Panc1 (cell line): ENCODE measurements around the gene ZDHHC14. TPM values are rescaled to one million over a fixed set of nuclear protein-coding genes. Genes with fewer than 3 reads are reported as not detected.
"Not testable (repeated sequence)": the region's sequence is repeated elsewhere in the genome, so short reads cannot be mapped to it uniquely, and the experiment has no call there.

Experiments used
- ATAC-seq: fragments of 200-7000 bp; cut with Tn5 transposase; 2 replicates; pipeline ENCODE4 v1.9.1; 2020; ENCODE audit warnings: mild to moderate bottlenecking, moderate library complexity
- BruUV-seq: library from RNA; stranded (reverse); fragments of 400-500 nt; replicated peaks from 2 replicates; lab custom pipeline; 2021; lab: Mats Ljungman, UMichigan
- CTCF ChIA-PET: fragments of 300-600 bp; sonication (Branson Sonifier 250); formaldehyde crosslinking; loops from one replicate; lab custom pipeline; 2022; ENCODE audit warnings: antibody characterized with exemption; lab: Charles Lee
- POLR2A ChIA-PET: fragments of 300-600 bp; sonication (Branson Sonifier 250); formaldehyde crosslinking; loops from one replicate; lab custom pipeline; 2022; ENCODE audit warnings: antibody characterized with exemption; lab: Charles Lee
- DNase-seq: peaks from one replicate; pipeline ENCODE4 v3.0.0-alpha.2; 2010; ENCODE audit warnings: low read depth, low spot score
- H3K27ac ChIP-seq: 2 replicates; pipeline ENCODE4 v1.5.1; 2011; ENCODE audit warnings: mild to moderate bottlenecking, low read length, inconsistent platforms
- H3K27me3 ChIP-seq: fragments of 200-500 bp; sonication (Bioruptor generic); 2 replicates; pipeline ENCODE4 v1.6.0; 2014; ENCODE audit warnings: low read length, inconsistent platforms; ENCODE audit not compliant: control insufficient read depth, insufficient read depth
- H3K36me3 ChIP-seq: fragments of 200-500 bp; sonication (Bioruptor generic); 2 replicates; pipeline ENCODE4 v1.5.1; 2014; ENCODE audit warnings: inconsistent platforms, mild to moderate bottlenecking, low read length, moderate library complexity; ENCODE audit not compliant: control insufficient read depth, insufficient read depth
- H3K4me1 ChIP-seq: 2 replicates; pipeline ENCODE4 v1.5.1; 2011; ENCODE audit warnings: inconsistent platforms, mild to moderate bottlenecking, low read length, moderate library complexity; ENCODE audit not compliant: control insufficient read depth, insufficient read depth
- H3K4me3 ChIP-seq, 2 experiments: 2 replicates each; pipeline ENCODE4 v1.5.1; 2011 to 2012; ENCODE audit warnings: low read depth in 2 of 2, low read length in 2 of 2, mild to moderate bottlenecking in 2 of 2, inconsistent platforms in 1 of 2, moderate library complexity in 1 of 2
- H3K9me3 ChIP-seq: fragments of 200-500 bp; sonication (Bioruptor generic); 2 replicates; pipeline ENCODE4 v1.5.1; 2014; ENCODE audit warnings: low read depth, mild to moderate bottlenecking, inconsistent platforms, low read length, moderate library complexity; ENCODE audit not compliant: control insufficient read depth, insufficient read depth
- CTCF ChIP-seq: fragments of 450-650 bp; IDR thresholded peaks from 2 replicates; pipeline ENCODE4 v1.5.1; 2017; ENCODE audit warnings: mild to moderate bottlenecking
- POLR2AphosphoS5 ChIP-seq: IDR thresholded peaks from 2 replicates; pipeline ENCODE4 v1.6.1; 2012; ENCODE audit warnings: mild to moderate bottlenecking, low read depth, low read length, moderate library complexity
- REST ChIP-seq, 2 experiments: IDR thresholded peaks; 2 replicates each; pipeline ENCODE4 v1.6.1; 2011 to 2012; ENCODE audit warnings: low read depth in 2 of 2, control low read depth in 1 of 2, low read length in 1 of 2, mild to moderate bottlenecking in 1 of 2, moderate library complexity in 1 of 2; ENCODE audit not compliant: insufficient read depth in 1 of 2
- SIN3A ChIP-seq: IDR thresholded peaks from 2 replicates; pipeline ENCODE4 v1.6.1; 2012; ENCODE audit warnings: low read depth, mild to moderate bottlenecking, low read length, moderate library complexity, borderline replicate concordance; ENCODE audit not compliant: insufficient read depth
- TCF7L2 ChIP-seq: IDR thresholded peaks from 2 replicates; pipeline ENCODE4 v1.6.1; 2011; ENCODE audit warnings: mild to moderate bottlenecking, low read depth, low read length, inconsistent platforms
- in situ Hi-C: cut with HindIII; loops from 2 replicates; pipeline ENCODE4 v1.10.0; 2016; ENCODE audit warnings: low sequenced_read_pairs, low pct_unique_long_range_greater_than_20kb
- intact Hi-C: fragments of 100-400 bp; cut with micrococcal nuclease; formaldehyde crosslinking; loops from one replicate; pipeline ENCODE4 v1.10.0; 2022; ENCODE audit not compliant: unreplicated experiment
- total RNA-seq: library from RNA; stranded (reverse); gene quantifications from one replicate; pipeline ENCODE4 v1.2.1, GENCODE V29; 2021; ENCODE audit not compliant: unreplicated experiment

The ZDHHC14 gene
- total RNA-seq, 1 experiment from 2014 or later, result 19.9 TPM

DNA sequence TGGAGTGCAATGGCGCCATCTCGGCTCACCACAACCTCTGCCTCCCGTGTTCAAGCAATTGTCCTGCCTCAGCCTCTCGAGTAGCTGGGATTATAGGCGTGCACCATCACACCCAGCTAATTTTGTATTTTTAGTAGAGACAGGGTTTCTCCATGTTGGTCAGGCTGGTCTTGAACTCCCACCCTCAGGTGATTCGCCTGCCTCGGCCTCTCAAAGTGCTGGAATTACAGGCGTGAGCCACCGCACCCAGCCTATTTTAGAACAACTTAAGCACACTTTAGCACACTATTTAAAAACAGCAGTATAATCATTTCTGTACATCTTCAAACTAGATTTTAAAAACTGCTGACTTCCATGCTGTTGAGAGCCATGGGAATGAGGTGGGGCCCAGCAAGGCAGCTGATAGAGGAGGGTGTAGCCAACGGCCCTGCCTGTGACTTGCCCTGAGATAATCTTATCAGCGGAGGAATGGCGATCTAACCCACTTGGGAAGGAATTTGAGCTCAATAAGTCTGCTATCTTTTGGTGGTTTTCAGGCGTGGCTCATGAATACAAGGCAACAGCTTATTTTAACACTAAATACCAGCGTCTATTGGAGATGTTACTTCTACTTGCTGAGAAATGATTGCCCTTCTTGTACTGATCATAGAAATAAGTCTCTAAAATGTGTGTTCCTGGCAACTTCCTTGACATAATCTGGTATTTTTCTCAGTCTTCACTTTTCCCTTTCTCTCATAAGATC lies 12.1 kb downstream of the ZDHHC14 start:
- H3K4me3 ChIP-seq, result no peak overlapping the region
- ChIA-PET POLR2A (no interaction called here), CTCF (no interaction called here)
- no peak for ATAC-seq
- no peak overlapping the region for H3K27ac ChIP-seq
- TF ChIP-seq POLR2AphosphoS5 (no peak), REST (IDR thresholded peaks at IDR 0.05; ENCODE audit: insufficient read depth in 1 of 2, low read depth in 2 of 2, low read length in 1 of 2) (no peak), SIN3A (no peak), TCF7L2 (no peak), CTCF (no peak)
- H3K36me3 ChIP-seq, result no peaks in the 10 kb centered on the region
- H3K4me1 ChIP-seq, result no peaks in the 10 kb centered on the region
- no TSS peak for BruUV-seq
- H3K27me3 ChIP-seq, result no peaks in the 10 kb centered on the region
- intact Hi-C loops, result no loop called here
- in situ Hi-C loops, result no loop called here
- H3K9me3 ChIP-seq, result peaks cover 31% of the 10 kb centered on the region
- DNase-seq, result no peak

DNA sequence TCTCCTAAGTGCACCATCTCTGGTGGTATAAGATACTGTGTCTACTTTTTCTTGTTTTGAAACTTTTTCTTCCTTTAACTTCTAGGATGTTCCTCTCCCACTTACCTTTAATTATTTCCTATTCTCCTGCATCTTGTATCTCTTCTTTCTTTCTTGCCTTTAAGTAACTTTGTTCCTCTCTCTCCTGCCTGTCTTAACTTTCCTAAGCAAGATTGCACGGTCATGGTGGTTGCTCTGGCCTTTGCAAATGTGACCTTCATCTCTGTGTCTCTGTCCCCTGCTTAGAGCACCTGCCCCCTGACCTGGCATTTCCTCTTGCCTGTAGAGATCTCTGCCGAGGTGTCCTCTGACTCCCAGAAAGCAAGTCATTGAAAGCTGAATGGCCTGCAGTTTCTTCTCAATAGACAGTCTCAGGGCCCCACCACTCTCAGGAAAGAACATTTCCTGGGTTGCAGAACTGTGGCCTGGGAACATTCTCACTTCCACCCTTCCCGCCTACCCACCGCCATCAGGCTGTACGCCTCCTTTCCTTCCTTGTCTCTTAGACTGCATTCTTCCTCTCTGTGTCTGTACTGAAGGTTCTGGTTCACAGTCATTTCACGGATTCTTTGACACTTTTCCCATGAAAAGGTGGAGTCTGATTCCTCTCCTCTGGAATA lies 12.8 kb downstream of the ZDHHC14 start:
- Histone ChIP-seq H3K4me3 (no peak overlapping the region), H3K9me3 (peaks cover 28% of the 10 kb centered on the region), H3K4me1 (no peaks in the 10 kb centered on the region), H3K36me3 (no peaks in the 10 kb centered on the region), H3K27ac (no peak overlapping the region), H3K27me3 (no peaks in the 10 kb centered on the region)
- intact Hi-C loops, result no loop called here
- no TSS peak for BruUV-seq
- ATAC-seq, result no peak
- no peak for DNase-seq
- in situ Hi-C loops, result no loop called here
- TF ChIP-seq CTCF (no peak), SIN3A (no peak), TCF7L2 (no peak), REST (IDR thresholded peaks at IDR 0.05; ENCODE audit: insufficient read depth in 1 of 2, low read depth in 2 of 2, low read length in 1 of 2) (no peak), POLR2AphosphoS5 (no peak)
- ChIA-PET POLR2A (no interaction called here), CTCF (no interaction called here)

DNA sequence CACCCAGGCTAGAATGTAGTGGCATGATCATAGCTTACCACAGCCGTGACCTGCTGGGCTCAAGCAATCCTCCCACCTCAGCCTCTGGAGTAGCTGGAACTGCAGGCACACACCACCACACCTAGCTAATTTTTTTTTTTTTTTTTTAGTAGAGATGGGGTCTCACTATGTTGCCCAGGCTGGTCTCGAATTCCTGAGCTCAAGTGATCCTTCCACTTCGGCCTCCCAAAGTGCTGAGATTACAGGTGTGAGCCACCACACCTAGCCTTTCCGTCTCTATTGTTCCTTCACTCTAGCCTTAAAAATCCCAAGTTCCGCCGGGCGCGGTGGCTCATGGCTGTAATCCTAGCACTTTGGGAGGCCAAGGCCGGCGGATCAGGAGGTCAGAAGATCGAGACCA lies 14.2 kb downstream of the ZDHHC14 start:
- BruUV-seq, POLR2A ChIA-PET, intact Hi-C loops, H3K27me3 ChIP-seq, H3K36me3 ChIP-seq, H3K4me1 ChIP-seq, H3K27ac ChIP-seq, ATAC-seq, H3K4me3 ChIP-seq, in situ Hi-C loops, DNase-seq: not testable (repeated sequence)
- peaks cover 14% of the 10 kb centered on the region for H3K9me3 ChIP-seq
- CTCF ChIA-PET, result interaction anchor here (0.6 kb wide), 1 partner anchor 11 kb away, joined by 3 read pairs; no protein-coding TSS in a partner anchor
